GM21447 (cell line): ENCODE data around the gene PSG6.
"Not testable (repeated sequence)": the region's sequence is repeated elsewhere in the genome, so short reads cannot be mapped to it uniquely, and the experiment has no call there.

Source experiments
- ATAC-seq: cut with Tn5 transposase; IDR thresholded peaks from one replicate; pipeline ENCODE4 v1.9.1; 2021; ENCODE audit not compliant: unreplicated experiment

The PSG6 gene

GRCh38 chr19:42912941-42913340 is 4.8 kb downstream of the PSG6 start:
- ATAC-seq: not testable (repeated sequence)

GRCh38 chr19:42911731-42912130 is 6.0 kb downstream of the PSG6 start:
- ATAC-seq: not testable (repeated sequence)

- ATAC-seq: not testable (repeated sequence)
Observed at GRCh38 chr19:42906162-42906561, 11.5 kb downstream of the PSG6 start.

DNA sequence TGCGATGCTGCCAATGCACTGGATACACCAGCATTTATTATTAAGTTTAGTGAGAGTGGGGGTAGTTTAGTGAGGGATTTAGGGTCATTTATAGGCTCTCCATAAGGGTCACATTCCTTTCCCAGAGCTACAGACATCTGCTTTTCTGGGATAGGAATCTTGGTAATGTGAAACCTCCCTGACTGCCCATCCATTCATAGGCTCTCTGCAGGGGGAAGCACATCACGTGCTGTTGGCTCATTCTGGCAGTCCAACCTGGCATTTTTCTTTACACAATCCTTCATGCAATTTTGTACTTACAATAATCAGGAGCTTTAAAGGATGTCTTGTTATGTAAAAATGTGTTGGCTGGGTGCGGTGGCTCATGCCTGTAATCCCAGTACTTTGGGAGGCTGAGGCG is 17.1 kb downstream of the PSG6 start:
- ATAC-seq: not testable (repeated sequence)

DNA sequence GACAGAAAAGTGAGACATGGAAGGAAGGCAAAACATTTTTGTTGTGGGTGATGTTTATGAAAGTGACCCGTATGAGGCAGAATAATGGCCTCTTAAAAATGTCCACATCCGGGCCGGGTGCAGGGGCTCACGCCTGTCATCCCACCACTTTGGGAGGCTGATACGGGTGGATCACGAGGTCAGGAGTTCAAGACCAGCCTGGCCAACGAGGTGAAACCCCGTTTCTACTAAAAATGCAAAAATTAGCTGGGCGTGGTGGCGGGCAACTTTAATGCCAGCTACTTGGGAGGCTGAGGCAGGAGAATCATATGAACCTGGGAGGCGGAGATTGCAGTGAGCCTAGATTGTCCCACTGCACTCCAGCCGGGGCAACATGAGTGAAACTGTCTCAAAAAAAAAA is 18.0 kb downstream of the PSG6 start:
- not testable (repeated sequence) for ATAC-seq

DNA sequence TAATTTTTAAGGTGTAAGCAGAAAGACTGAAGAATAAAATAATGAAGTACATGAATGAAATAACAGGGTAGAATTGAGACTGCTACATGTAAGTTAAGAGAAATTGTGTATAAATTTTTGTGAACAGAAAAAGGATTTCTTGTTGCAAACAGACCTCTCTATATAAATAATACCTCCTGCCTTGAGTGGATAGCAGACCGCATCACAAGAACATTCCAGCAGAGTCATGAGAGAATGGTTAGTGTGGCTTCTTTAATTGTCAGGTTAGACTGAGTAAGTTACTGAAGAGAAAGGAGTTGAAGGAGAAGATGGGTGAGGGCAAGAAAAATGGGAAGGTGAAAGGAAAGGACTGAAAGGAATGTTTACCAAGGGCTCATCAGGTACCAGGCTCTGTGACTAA is 18.6 kb downstream of the PSG6 start:
- not testable (repeated sequence) for ATAC-seq

DNA sequence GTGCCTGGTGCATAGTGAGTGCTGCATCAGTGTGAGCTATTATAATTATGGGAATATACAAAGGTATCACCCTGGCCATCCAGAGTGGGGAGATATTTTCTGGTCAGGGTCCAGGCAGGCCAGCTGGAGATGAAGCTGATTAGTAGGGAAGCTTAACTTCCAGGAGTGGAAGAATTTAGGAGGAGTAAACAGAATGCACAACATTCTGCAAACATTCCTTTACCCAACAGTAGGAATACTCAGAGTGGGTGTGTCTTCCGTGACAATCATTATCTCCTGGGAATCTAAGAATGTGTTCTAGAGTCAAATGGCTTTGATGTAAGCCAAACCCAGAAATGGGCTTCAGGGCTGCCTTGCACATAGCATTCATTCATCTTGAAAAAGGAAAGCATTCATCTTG is 19.0 kb downstream of the PSG6 start:
- ATAC-seq: not testable (repeated sequence)

DNA sequence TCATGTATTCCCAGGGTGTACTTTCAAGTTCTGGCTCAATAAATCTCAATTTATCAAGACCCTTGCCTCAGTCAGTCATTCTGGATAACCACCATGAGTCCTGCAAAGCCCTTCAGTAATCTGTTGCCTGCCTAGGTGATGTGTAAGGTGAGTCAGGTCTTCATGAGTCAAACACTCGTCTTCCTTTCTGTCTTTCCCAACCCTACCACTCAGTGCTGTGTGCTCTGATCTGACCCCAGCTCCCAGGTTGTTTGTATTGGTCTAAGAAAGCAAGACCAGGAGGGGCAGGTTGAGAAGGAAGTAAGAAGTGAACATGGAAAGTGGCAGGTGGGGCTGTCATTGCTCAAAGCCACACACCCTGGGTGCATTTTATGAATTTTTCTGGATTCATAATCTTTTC is 20.0 kb downstream of the PSG6 start:
- not testable (repeated sequence) for ATAC-seq

DNA sequence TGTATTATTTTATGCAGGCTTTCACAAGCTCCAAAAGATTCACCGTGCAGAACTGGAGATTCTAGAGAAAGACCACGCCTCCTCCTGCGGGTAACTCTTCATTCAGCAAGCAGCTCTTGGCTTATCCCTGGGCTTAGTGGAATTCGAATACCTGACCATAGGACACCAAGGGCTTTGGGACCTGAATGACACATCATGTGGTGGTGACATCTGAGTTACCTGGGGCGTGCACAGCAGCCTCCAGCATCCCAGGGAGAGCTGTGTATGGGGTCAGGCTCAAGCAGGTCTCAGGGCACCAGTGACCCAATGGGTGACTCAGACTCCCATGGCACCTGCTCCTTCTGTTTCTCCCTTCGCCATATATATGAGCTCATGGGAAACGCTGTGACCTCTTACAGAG is 27.2 kb downstream of the PSG6 start:
- not testable (repeated sequence) for ATAC-seq

DNA sequence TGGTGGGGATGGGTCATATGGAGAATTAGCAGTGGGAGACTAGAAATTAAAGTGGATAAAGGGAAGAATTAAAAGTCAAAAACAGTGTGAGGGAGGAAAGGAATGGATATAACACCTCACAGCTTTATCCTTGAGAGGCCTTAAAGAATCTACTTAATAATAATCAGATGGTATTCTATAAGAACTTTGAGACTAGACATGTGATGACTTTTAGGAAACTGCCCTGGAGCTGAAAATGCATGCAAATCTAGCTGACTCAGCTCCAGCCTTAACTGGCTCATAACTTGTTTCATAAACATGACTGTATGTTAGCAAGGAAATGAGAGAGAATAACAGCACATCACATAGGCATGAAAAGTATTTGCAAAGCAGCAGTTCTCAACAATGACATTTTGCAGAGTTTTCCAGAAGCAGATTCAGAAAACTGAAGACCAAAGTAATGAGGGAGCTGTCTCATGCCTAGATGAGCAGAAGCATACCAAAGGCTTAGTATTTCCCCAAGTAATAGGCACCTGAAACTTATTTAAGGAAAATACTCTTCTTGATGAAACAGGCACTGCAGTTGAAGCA is 29.7 kb downstream of the PSG6 start:
- ATAC-seq: not testable (repeated sequence)

- ATAC-seq: not testable (repeated sequence)
Observed at GRCh38 chr19:42882730-42883129, 35.0 kb downstream of the PSG6 start.

GRCh38 chr19:42882010-42882409 is 35.7 kb downstream of the PSG6 start:
- not testable (repeated sequence) for ATAC-seq

DNA sequence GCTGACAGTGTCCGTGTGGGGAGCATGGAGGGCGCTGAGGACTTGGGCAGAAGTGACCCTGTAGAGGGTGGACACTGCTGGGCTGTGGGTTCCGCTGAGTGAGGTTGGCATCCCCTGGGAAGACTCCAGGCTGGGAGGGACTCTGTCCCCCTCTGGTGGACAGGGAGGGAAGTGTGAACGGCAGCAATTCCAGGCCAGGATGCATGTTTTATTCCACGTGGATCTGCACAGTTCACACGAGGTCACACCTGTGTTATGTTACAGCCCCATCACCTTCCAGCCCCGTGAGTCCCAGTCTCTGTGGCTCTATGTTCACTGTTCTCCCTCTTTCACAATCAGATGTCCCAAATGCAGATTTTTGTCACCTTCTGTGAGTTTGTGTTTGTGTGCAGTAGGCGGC is 36.4 kb downstream of the PSG6 start:
- not testable (repeated sequence) for ATAC-seq

DNA sequence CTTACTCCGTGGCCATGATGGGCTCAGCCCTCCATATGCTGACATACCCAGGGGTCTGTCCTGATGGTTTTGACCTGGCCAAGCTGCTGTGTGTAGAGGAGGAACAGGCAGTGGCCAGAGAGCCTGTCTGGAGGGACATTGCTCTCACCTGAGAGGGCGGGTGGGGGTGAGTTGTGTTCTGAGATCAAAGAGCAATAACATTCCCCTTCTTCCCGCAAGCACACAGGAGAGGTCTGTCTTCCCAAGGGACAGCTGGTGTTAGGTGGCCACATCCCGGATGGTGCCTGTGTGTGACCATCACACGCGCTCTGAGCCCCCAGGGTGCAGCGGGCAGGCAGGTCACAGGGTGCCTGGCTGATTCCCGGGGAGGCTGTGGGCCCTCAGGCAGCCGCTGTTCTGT is 37.1 kb downstream of the PSG6 start:
- ATAC-seq: not testable (repeated sequence)

- ATAC-seq: no peak
Observed at GRCh38 chr19:42879613-42880012, 38.1 kb downstream of the PSG6 start, which contains the start of gene PSG1. PSG1 (minus strand) TSS chr19:42879713; CDS start chr19:42879581, 132 bp downstream.

- not testable (repeated sequence) for ATAC-seq
Observed at GRCh38 chr19:42876596-42876995, 41.1 kb downstream of the PSG6 start.

GRCh38 chr19:42875881-42876280 is 41.8 kb downstream of the PSG6 start:
- ATAC-seq: not testable (repeated sequence)

GRCh38 chr19:42874901-42875813 is 42.5 kb downstream of the PSG6 start:
- not testable (repeated sequence) for ATAC-seq

DNA sequence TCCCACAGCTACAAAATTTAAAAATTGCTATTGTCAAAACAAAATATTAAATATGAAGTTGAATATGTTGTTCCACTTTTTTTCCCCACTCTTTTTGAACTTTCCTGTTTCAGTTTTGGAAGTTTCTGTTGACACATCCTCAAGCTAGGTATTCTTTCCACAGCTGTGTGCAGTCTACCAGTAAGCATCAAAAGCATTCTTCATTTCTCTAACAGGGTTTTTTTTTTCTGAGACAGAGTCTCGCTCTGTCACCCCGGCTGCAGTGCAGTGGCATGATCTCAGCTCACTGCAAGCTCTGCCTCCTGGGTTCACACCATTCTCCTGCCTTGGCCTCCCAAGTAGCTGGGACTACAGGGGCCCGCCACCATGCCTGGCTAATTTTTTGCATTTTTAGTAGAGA is 43.6 kb downstream of the PSG6 start:
- ATAC-seq: not testable (repeated sequence)

DNA sequence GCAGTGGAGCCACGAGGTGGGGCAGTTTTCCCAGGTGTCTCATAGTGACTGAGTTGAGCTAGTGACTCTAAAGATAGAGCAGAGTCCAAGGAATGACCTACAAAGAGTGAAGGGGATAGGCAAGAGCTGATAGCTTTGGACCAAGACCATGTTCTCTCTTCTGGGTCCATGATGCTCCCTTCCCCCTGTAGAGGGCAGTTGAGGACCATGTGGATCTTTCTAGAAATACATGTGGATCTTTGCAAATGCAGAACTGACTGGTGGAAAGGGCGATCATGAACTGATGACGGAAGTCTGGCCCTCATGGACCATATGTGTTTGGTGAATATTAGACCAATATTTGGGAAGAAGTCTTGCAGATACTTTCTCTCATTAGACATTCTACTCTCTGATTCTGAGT is 45.1 kb downstream of the PSG6 start:
- ATAC-seq: no peak

GRCh38 chr19:42857544-42857867 is 60.2 kb downstream of the PSG6 start:
- no peak for ATAC-seq

DNA sequence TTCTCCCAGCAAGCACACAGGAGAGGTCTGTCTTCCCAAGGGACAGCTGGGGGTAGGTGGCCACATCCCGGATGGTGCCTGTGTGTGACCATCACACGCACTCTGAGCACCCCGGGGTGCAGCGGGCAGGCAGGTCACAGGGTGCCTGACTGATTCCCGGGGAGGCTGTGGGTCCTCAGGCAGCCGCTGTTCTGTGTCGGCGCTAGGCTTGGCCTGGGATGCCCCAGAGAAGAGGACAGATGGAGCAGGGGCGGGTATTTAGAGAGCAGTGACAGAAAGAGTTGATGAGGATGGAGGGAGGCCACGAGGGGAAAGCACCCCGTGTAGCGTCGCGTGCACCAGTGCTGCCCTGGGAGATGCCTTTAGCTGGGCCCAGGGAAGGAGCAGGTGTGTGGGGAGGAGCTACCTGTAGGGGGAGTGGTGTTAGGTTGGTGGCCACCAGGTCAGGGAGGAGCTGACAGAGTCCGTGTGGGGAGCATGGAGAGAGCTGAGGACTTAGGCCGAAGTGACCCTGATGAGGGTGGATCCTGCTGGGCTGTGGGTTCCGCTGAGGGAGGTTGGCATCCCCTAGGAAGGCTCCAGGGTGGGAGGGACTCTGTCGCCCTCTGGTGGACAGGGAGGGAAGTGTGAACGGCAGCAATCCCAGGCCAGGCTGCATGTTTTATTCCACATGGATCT is 60.7 kb downstream of the PSG6 start:
- not testable (repeated sequence) for ATAC-seq
